ENCODE measurements around the gene LETMD1.
A peak's percentile ranks its signal among the peaks of the same experiment; 100 is the strongest.
"Not testable (repeated sequence)": the region's sequence is repeated elsewhere in the genome, so short reads cannot be mapped to it uniquely, and the experiment has no call there.

LETMD1 gene

DNA sequence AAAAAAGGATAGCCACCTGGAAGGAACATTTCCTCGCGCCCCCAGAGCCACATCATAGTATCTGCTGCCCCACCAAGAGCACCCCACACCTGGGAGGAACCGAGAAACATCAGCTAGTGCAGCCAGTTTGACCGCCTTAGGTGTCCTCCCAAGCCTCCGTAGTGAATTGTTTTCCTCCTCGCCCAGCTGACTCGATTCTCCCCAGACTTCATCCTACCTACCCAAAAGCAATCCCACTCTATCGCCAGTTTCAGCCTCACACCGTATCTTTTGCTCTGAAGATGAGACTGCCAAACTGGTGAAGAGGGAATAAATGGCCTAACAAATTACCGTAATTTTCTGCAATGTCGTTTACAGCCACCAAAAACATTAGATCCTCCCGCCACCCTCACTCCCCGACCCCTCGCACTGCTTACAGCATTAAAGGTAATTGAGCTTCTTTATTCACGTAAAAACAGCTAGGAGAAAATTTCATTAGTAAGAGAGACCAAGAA, 20.7 kb upstream of the LETMD1 start:
- no peak for DNase-seq

DNA sequence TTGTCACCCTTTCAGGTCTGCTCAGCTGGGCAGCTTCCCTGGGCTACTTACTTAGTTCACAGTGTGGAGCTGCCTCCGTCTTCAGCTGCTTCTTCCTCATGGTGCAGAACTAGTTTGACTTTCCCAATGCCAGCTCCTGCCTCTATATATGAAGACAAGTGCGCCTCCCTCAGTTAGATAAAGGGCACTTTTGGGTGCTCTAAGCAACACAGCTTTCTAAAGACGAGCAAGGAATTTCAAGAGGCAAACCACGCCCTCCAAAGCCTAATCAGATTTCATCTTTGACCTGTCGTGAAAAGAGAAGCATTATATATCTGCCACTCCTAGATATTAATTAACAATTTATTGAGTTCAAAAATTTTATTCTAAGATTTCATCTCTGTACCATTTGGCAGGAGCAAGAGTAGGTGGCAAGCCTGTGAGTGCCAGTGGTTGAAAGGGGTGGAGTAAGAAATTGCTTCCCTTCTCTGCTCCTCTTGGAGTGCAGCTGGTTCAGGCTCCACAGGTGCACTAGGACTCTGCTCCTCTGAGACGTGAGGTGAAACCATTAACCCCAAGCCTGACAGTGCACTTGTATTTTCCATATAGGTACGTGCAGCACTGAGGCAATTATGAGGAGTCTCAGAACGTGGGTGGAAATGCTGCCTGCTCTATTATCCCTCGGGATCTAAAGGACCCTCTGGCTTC, 19.9 kb upstream of the LETMD1 start:
- peak; percentile 44 for DNase-seq

DNA sequence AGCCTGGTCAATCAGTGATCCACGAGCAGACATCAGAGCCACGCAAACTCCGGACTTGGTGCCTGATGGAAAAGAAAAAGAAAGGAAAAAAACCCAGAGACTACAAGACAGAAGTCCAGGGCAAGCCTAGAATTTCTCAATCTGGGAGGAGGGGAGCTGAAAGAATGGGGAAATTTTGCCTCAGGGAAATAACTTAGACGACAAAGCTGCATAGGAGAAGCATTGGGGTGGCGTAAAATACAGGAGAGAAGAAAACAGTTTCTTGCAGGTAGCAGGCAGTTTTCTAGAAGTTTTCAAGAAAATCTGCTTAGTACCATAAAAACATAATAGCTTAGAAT, 19.3 kb upstream of the LETMD1 start:
- no peak for DNase-seq

DNA sequence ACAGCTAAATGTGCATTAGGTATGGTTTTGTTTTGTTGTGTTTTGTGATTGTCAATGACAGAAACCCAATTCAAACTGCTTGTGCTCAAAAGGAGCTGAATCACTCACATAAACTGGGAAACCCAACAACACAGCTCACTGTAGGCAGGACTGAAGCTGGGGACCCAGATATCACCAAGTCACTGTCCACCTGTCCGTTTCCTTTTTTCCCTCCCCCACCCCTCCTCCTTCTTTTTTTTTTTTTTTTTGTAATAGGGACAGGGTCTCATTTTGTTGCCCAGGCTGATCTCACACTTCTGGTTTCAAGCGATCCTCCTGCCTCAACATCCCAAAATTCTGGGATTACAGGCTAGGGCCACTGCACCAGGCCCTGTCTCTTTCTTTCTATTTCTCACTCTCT, 15.1 kb upstream of the LETMD1 start:
- no peak for DNase-seq

DNA sequence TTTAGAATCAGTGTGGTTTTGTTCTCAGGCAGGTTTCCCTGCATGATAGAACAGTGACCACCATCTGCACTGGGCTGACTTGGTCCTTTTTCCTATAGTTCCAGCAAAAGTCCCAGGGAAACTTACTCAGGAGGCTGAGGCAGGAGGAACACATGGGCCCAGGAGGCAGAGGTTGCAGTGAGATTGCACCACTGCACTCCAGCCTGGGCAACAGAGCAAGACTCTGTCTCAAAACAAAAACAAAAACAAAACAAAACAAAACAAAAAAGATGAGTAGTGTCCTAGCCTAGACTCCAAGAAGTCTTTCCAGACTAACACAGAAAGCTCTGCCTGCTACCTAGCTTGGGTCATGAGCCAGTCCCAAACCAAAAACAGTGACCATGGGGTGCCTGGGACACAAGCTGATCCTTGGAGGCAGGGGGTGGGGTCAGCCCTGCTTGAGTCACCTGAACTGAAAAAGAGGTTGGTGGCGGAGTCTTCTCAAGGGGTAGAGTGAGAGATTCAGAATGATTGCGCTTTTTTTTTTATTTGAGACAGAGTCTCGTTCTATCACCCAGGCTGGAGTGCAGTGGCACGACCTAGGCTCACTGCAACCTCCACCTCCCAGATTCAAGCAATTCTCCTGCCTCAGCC, 14.6 kb upstream of the LETMD1 start:
- no peak for DNase-seq

DNA sequence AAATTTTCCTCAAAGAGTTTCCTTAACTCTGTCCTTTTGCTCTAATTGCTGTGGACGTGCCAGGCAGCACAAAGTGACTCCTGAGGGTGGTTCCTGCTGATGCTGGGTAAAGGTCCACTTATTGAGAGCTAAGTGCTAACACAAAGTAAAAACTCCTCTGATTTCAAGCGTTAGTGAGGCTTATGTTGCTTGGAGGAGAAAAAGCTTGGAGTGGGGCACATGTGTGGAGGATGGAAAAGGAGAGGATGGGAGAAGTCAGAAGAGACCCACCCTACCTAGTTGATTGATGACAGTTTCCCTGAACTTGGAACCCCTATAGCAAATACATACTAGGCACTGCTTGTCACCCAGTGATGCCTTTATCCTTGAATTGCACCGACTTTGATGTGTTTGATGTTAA, 11.8 kb upstream of the LETMD1 start:
- DNase-seq: no peak

DNA sequence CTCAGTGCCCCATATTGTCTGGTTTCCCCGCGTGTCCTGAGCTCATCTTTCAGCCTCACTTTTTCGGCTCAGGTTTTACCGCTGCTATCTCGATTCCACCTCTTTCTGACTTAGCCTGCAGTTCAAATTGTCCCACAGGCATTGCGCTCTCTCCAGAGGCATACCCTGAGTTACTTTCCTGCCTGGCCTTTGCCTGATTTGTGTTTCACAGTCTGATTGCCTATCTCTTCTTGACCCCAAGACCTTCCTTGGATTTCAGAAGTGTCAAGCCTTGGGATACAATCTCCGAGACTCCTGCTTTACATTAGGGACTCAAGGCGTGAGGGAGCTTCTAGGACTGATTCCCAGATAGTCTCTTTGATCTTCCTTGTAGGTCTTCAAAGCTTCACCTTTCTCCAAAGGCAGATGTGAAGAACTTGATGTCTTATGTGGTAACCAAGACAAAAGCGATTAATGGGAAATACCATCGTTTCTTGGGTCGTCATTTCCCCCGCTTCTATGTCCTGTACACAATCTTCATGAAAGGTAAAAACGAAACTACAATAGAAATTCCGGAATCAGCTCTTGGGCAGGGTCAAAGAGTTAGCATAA, 629 bp downstream of the LETMD1 start:
- DNase-seq: no peak

DNA sequence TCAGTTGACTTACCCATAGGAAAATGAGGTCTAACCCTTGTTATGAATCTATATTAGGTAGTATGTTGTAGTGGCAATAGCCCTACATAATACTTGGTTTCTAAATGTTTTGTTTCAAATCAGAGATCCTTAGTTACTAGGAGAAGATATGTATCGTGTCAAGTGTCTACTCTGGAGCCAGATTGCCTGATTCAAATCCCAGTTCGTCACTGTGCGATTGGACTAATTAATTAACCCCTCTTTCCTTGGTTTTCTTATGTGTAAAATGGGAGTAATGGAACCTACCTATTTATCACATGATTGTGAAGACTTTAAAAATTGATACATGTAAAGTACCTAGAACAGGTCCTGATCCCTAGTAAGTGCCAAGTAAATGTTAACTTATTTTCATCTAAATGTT, 1.4 kb downstream of the LETMD1 start:
- DNase-seq: no peak

DNA sequence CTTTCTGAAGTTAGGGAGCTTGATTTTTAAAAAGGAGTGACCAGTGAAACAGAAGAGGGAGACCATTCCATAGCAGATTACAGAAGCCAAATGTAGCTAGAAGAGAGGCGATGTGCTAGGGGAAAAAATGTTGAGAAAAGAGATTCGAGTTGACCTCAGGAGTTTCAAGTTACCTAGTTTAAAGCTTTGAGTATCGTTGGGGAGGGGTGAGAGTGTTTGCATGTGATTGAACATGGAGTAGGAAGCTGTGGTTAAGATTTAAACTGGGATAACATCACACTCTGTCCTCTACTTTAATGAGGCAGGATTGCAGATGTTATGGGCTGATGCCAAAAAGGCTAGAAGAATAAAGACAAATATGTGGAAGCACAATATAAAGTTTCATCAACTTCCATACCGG, 3.7 kb downstream of the LETMD1 start:
- no peak for DNase-seq

DNA sequence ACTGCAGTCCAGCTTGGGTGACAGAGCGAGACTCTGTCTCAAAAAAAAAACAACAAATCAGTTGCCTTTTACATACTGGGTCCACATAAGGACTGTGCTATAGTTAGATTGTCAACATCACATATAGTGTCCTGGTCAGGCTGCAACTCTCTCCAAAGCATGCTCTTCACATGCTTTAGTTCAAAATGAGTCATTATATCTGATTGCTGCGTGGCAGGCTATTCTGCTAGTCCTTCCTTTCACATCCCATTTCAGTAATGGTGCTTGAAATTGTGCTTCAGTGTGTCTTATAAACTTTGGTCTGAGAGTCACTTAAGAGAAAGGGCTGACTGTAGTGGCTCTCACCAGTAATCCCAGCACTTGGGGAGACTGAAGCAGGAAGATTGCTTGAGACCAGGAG, 6.9 kb downstream of the LETMD1 start:
- no peak for DNase-seq

DNA sequence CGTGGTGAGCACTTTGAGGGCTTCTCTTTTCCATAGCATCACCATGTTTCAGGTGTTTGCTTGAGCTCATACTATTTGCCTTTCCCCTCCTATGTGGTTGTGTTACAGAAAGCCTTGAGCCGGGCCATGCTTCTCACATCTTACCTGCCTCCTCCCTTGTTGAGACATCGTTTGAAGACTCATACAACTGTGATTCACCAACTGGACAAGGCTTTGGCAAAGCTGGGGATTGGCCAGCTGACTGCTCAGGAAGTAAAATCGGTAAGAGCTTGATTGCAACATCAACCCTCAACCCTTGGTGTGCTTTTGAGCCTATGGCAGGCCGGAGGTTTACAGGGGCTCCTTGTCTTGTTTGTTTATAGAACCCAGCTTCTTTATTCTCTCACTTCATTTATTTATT, 8.1 kb downstream of the LETMD1 start:
- DNase-seq: peak; percentile 11

DNA sequence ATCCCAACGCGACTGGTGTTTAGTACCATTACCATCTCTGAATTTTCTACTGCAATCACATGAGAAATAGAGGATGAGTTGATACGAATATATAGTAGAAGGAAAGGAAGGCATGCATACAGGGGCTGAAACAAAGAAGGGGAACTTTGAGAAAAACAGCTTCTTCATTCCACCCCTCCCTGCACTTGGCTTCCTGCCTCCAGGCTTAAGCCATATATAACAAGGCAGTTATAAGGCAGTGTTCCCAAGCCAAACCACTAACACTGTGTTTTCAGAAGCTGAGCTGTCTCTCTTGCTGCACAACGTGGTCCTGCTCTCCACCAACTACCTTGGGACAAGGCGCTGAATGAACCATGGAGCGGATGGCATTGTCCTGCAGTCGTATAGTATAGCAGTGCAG, 11.0 kb downstream of the LETMD1 start:
- DNase-seq: no peak

DNA sequence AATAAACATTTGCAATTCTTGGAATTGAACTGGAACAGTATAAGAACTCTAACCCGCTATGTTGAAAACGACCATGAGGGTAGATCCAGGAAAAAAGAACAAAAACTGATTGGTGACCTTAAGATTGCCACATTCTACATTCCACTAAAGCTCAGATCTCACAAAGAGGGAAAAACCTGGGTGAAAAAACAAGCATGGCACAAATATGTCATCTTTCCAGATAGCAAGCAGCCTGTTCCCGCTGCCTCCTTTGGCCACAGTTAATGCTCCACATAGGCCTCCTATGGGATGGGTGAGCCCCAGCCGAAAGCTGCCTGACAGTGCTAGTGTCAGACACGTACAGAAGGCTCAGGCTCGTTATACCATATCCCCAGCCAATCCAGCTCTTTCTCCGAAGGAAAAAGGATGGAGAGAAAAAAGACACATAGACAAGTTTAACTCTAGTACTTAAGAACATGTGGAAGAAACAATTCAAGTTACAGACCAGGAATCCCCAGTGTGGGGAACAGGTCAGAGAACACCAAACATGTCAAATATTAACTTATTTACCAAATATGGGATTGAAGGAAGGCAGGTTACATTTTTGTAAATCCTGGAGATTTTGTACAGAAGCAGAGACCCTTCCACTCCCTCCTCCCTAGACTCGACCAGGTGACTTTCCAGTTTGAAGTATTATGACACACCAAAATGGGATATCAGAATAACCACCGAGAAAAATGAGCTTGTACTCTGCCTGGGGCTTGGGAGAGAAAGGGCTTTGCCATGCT, 14.7 kb downstream of the LETMD1 start:
- no peak for DNase-seq

DNA sequence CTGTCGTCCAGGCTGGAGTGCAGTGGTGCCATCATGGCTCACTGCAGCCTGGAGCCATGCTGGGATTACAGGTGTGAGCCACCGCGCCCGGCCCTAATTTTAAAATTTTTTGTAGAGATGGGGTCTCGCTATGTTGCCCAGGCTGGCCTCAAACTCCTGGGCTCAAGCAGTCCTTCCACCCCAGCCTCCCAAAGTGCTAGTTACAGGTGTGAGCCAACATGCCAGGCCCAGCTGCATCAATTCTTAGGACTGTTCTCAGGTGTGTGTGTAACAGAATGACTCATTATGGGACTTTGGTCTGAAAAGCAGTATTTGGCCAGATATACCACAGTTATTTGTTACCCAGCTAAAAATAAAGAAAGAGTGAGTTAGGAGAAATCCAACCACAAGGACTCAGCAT, 17.4 kb downstream of the LETMD1 start:
- no peak for DNase-seq

DNA sequence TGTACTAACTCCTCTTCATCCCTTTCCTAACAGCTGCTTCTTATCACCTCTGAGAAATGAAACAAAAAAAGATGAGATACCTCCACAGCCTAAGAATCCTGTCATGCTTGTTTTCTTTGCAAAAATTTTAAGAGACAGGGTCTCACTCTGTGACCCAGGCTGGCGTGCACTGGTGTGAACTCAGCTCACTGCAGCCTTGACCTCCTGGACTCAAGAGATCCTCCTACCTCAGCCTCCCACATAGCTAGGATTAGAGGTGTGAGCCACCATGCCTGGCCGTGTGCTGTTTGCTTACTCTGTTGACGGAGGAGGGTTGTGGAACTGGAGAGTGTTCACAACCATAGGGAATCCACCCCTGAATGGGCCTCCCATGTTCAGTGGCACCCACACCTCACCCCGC, 19.1 kb downstream of the LETMD1 start:
- DNase-seq: no peak

DNA sequence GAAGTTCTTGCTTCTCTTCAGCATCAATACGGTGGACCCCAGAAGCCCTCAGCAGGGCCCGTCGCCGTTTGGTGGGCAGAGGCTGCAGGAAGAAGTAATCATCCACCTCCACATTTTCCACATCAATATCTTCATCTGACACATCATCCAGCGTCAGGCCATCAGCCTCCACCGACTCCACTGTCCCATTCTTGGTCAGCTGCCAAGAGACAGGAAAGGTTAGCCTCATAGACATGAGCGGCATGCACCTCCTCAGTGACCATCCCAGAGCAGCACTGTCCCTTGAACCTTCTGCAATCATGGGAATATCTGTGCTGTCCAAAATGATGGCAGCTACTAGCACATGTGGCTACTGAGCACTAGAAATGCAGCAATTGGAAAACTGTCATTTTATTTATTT, 19.6 kb downstream of the LETMD1 start:
- no peak for DNase-seq

DNA sequence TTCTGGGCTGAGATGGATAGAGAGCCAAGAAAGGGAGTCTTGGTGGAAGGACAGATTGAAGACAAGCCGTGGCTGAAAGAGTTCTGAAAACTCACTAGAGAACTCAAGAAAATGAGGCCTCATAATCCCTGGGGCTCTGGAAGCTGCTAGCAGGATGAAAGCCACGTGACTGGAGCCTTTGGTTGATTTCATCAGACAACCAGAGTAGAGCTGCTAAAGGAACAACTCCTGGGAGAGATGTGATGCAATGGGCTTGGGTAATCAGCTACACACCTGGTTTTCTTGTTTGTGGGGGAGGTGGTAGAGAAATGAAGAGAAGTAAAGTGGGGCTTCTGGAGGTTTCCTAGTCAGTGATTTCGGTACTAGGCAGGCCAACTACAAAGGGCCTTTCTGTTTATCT, 21.9 kb downstream of the LETMD1 start:
- DNase-seq: peak; percentile 82

DNA sequence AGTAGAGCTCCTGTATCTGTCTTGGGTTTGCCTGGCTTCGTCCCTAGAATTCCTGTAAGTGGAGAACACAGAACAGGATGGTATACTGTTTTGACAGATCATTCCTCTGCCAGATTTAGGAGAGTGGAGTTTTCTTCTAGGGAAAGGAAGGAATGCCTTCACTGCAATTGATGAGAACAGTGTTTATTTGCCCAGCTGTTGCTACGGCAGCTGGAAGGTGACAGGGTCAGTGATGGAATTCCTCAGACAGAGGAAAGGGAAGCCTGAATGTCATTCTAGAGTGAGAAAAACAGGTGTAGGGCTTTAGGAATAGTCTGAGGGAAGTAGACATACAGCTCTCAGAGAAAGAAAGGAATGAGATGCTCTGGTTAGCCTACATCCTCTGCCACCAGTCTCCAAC, 23.5 kb downstream of the LETMD1 start:
- DNase-seq: no peak

DNA sequence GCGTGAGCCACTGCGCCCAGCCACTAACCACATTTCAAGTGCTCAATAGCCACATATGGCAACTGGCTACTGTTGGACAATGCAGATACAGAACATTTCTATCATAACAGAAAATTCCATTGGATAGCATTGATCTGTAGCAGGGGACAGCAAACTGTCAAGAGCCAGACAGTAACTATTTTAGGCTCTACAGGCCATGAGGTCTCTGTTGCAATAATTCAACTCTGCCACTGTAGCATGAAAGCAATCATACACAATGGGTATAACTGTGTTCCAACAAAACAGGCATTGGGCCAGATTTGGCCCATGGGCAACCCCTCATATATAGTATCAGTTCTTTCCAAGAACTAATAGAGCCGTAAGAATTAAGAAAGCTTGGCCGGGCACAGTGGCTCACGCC, 27.3 kb downstream of the LETMD1 start:
- DNase-seq: no peak

DNA sequence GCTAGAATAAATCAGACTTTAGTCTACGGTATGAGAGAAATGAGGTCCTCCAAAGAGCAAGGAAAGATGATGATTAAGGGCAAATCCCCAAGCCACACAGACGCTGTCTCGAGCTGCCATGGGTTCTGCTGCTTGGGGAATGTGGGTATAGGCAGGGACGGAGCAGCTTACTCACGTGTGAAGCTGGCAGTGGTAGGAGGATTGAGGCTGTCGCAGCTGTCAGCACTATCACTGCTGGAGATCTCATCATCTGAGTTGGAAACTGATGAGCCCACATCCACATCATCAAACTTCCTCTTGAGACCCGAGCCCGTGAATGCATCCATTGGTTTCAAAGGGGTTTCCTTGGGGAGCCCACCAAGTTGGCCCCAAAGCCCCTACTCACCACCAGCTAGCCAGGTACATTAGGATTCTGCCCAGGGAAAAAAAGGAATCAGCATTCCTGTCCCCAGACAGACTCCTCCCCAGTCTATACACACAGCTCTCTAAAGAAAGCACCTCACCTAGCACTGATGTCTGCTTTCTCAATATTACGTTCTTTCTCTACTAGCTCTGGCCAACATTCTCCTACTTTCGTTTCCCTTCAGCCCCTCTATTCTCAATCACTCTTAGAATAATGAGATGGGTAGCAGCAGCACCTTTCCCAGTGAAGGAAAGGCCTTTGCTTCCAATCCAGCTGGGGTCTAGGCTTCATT, 28.3 kb downstream of the LETMD1 start:
- no peak for DNase-seq

DNA sequence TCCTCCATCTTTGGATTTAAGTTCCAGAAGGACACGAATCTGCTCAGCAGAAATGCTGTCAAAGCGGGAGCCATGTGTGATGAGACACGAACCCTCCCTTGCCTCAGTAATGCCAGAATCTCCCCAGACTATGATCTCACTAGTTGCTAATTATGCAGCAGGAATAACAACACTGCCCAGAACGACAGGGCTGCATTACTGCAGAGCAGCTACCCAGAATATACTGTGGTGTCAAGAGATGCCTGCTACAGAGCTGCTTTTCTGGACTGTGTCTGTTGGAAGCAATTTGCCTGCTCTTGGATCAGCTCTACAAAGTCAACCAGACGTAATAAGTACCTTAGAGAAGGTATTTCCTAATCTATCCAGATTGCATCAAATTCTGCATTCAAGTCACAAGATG, 29.8 kb downstream of the LETMD1 start:
- peak; percentile 22 for DNase-seq

DNA sequence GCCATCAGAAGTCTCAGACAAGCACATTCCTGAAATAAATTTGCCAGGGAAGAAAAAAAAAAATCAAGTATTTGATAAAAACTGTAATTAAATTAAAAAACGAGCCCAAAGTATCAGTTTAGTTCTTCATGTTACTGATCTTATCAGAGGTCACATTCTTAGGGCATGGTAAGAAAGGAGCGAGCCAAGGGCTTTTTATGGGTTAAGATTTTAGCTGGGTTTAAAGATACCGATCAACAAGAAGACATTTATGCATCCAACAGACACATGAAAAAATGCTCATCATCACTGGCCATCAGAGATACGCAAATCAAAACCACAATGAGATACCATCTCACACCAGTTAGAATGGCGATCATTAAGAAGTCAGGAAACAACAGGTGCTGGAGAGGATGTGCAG, 30.2 kb downstream of the LETMD1 start:
- DNase-seq: not testable (repeated sequence)

DNA sequence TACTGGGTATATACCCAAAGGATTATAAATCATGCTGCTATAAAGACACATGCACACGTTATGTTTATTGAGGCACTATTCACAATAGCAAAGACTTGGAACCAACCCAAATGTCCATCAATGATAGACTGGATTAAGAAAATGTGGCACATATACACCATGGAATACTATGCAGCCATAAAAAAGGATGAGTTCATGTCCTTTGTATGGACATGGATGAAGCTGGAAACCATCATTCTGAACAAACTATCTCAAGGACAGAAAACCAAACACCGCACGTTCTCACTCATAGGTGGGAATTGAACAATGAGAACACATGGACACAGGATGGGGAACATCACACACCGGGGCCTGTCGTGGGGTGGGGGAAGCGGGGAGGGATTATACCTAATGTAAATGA, 30.7 kb downstream of the LETMD1 start:
- not testable (repeated sequence) for DNase-seq

All from fibroblast of upper back skin (primary cell).